Mammary epithelial cell (primary cell): ENCODE results near the gene CPT1C.

Source experiments
- EZH2 ChIP-seq: IDR thresholded peaks from 2 replicates; pipeline ENCODE4 v1.6.1; 2012; ENCODE audit warnings: low read length, inconsistent platforms, borderline replicate concordance
- TF ChIP-seq, protein P1 (sequence below), 2 donors: IDR thresholded peaks in 1 of 2; conservative IDR thresholded peaks in 1 of 2; 2 replicates each; pipeline ENCODE4 v1.5.1; 2011 to 2012; ENCODE audit warnings: inconsistent platforms in 2 of 2, low read length in 2 of 2, mild to moderate bottlenecking in 2 of 2, control low read depth in 1 of 2, low read depth in 1 of 2; ENCODE audit not compliant: insufficient read depth in 1 of 2; ENCODE audit errors: extremely low read depth in 1 of 2

DNA sequence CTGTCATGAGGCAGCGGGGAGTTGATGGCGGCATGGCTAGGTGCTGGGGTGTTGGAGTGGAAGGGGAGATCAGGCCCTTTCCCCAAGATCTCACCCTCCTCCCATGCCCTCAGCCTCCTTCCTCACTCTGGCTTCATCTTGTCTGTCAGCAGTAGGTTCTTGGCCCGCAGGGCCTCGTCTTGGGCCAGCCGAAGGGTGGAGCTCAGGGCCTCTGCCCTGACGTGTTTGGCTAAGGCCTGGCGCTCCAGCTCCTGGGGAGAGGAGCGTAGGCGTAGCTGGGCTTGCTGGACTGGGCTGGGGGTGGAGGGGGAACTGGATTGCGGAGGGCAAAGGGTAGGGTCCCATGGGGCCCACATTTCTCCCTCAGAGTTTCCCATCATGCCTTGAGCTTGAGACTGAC lies 49.0 kb downstream of the CPT1C start:
- TF ChIP-seq, protein P1, sequence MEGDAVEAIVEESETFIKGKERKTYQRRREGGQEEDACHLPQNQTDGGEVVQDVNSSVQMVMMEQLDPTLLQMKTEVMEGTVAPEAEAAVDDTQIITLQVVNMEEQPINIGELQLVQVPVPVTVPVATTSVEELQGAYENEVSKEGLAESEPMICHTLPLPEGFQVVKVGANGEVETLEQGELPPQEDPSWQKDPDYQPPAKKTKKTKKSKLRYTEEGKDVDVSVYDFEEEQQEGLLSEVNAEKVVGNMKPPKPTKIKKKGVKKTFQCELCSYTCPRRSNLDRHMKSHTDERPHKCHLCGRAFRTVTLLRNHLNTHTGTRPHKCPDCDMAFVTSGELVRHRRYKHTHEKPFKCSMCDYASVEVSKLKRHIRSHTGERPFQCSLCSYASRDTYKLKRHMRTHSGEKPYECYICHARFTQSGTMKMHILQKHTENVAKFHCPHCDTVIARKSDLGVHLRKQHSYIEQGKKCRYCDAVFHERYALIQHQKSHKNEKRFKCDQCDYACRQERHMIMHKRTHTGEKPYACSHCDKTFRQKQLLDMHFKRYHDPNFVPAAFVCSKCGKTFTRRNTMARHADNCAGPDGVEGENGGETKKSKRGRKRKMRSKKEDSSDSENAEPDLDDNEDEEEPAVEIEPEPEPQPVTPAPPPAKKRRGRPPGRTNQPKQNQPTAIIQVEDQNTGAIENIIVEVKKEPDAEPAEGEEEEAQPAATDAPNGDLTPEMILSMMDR (conservative IDR thresholded peaks at IDR 0.05 in 1 of 2, IDR thresholded peaks at IDR 0.05 in 1 of 2; ENCODE audit: extremely low read depth in 1 of 2, insufficient read depth in 1 of 2, low read depth in 1 of 2, low read length in 2 of 2) = no peak
- TF ChIP-seq EZH2 = no peak
